Hematopoietic multipotent progenitor cell treated with erythropoietin and hydrocortisone succinate and interleukin-3 and kit ligand, for 17 days (in vitro differentiated cells): ENCODE measurements around the gene ADGRF3.
A peak's percentile ranks its signal among the peaks of the same experiment; 100 is the strongest.
"Not testable (repeated sequence)": the region's sequence is repeated elsewhere in the genome, so short reads cannot be mapped to it uniquely, and the experiment has no call there.

ENCODE experiments used
- DNase-seq: peaks from one replicate; pipeline ENCODE4 v3.0.0-alpha.2; 2015; ENCODE audit warnings: low spot score

Gene ADGRF3

DNA sequence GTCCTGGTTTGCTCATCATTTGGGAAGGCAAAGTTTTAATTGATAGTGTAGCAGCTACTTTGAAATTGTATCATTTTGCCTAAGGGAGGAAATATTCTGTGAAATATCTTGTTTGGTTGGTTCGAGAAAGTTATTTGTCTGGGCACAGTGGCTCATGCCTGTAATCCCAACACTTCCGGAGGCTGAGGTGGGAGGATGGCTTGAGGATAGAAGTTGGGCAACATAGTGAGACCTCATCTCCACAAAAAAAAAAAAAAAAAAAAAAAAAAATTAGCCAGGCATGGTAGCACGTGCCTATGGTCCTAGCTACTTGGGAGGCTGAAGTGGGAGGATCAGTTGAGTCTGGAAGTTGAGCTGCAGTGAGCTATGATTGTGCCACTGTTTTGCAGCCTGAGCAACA, 3.1 kb upstream of the ADGRF3 start:
- DNase-seq: no peak

DNA sequence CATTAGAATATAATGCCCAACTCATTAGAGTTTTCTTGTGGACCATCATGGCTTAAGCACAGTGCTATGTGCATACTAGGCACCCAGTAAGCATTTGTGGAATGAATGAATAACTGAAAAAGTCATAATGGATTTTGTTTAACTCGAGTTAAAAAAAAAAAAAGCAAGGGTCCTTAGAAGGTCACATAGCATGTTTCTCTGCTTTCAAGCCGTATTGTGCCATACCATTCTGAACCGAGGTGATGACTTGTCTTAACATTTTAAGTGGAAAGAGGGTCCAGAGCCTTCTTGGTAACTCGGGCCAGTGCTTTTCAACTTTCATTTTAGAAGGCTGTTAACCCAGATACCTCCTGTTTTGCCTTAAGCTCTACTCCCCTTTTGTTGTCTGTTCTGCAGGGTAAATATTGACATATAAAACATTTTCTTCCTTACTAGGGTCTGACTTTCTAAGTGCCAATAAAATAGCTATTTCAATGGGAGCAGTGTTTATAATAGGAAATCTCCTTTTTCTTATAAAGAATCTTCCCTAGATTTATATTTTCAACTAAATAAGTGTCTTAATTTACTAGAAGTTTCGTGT, 787 bp upstream of the ADGRF3 start:
- DNase-seq: peak; percentile 37

DNA sequence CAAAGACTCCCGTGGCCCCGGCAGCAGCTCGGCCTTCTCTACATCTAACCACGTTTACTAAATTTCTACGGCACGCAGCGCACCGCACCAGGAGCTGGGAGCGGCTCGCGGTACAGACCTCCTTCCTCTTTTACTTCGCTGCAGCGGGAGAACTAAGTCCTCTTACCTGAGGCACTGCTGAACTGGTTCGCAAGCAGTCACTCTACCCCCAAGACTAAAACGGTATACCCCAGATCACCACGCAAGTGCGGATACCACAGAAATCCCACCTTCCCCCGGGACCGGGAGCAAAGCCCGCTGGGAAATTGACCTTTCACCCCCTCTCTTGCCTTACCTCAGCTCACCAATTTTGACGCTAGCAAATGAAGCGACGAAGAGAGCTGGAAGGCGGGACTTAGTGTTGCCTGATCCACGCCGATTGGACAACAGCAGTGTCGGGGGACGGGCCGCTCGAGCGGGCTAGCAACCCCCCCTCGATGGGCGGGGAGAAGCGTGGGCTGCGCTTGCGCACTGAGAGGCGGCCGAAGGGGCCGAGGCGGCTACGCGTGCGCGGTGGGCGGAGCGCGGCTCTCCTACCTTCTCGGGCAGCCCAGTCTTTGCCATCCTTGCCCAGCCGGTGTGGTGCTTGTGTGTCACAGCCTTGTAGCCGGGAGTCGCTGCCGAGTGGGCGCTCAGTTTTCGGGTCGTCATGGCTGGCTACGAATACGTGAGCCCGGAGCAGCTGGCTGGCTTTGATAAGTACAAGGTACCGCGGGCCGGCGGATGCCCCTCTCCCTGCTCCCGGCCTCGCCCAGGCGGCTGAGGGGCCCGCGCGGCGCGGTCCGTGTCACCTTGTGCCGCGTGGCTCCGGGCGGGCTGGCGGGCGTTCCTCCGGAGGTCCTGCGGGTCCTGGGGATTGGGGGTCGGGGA, 790 bp downstream of the ADGRF3 start, which contains the start of gene SELENOI:
Gene SELENOI (plus strand): TSS at position 599 of the 909 bp plus-strand sequence. CDS start 90 bp downstream, at position 689.
- peak; percentile 100 for DNase-seq

DNA sequence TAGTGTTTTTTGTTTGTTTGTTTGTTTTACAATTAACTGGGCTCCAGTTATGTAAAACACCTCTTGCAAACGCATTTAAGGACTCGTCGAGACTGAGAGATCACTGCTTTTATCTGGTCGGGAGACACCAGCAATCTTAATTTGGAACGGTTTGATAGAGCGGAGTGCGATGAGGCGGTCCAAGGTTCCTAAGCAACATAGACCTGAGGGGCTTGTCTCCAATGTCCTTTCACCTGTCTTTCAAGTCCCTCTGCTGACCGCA, 1.4 kb downstream of the ADGRF3 start:
- DNase-seq: no peak

DNA sequence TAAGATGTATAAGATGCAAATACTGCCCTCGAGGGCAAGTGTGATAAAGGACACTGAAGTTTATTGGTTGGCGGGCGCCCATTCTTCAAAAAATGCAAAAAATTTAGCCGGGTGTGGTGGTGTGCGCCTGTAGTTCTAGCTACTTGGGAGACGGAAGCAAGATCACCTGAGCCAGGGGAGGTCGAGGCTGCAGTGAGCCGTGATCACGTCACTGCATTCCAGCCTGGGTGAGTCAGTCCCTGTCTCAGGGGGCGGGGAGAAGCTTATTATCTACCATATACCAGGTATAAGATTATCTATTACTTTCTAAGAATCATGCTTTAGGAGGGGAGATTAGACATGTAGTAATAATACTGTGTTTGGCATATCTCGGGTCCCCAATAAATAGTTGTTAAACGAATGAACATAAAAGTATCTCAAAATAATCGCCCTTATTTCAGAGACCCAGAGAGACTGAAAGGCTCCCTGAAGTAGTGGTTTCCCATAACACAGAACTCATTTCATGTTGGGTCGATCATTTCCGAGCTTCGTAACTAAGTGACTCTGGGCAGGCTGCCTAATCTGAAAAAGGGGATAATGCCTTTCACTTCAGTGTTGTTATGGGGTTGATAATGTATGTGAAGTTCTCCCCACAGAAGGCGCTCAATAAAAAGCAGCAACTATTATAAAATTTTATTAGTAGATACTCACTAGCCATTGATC, 1.9 kb downstream of the ADGRF3 start:
- DNase-seq: peak; percentile 54

DNA sequence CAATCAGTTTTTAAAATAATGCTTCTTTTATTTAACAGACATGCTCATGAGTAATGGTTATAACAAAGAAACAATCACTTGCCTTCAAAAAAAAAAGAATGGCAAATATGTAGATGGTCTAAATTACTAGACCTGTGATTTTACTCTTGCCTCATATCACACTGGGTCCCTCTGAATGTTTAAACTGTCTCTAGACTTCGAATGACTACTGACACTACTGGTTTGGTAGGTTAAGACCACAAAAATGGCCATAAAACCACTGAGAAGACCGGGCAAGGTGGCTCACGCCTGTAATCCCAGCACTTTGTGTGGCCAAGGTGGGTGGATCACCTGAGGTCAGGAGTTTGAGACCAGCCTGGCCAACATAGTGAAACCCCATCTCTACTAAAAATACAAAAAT, 5.8 kb downstream of the ADGRF3 start:
- DNase-seq: no peak

DNA sequence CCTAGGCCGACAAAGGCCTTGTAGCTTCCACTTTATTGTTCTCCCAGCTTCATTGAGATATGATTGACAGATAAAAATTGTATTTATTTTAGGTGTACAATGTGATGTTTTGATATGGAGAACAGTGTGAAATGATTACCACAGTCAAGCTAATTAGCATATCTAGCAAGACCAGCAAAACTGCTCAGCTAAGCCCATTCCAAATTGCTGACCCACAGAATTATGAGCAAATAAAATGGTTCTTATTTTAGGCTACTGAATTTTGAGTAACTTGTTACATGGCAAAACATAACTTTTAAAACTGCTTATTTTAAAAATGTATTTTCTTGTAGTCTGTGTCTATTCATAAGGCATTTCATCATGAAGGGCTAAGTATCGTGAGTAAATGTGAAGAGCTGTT, 9.3 kb downstream of the ADGRF3 start:
- no peak for DNase-seq

DNA sequence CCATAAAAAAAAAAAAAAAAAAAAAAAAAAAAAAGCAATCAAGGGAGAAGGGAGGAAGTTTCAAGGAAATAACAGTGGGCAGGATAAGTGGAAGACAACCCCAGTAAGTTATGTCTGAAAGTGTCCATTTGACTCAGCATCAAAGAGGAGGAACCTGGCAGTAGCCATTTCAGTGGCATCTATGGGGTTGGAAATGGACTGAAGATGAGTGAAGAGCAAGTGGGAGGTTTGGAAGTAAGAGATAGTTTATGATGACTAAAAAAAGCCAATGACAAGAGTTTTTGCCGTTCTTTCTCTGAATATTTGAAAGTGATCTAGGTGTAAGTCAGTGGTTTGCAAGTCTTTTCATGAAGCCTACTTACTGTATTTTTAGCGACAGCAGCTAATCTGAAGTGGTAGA, 9.9 kb downstream of the ADGRF3 start:
- no peak for DNase-seq

DNA sequence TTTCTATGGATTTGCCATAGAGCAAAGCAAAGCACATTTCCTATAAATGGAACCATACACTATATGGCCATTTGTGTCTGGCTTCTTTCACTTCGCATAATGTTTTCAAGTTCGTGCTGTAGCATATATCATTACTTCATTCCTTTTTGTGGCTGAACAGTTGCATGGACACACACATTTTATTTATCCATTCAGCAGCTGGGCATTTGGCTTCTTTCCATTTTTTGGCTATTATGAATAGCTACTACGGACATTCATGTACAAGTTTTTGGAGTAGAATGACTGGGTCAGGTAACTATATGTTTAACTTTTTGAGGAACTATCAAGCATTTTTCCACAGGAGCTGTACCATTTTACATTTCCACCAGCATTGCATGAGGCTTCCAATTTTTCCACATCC, 11.4 kb downstream of the ADGRF3 start:
- no peak for DNase-seq

DNA sequence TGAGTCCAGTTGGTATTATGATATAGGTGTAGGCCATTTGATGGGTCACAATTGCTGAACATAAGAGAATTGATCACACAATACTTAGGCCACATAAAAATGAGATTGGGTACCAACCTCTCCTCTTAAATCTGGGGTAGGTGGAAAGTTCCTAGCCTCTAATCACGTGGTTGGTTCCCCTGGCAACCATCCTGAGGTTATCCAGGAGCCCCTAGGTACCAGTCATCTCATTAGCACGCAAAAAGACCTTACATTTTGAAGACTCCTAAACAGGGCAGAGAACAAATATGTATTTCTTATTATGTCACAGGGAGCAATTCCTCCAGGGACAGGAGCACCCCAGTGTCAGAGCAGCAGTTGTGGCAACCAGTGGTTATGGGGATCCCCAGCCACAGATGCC, 13.3 kb downstream of the ADGRF3 start:
- no peak for DNase-seq

DNA sequence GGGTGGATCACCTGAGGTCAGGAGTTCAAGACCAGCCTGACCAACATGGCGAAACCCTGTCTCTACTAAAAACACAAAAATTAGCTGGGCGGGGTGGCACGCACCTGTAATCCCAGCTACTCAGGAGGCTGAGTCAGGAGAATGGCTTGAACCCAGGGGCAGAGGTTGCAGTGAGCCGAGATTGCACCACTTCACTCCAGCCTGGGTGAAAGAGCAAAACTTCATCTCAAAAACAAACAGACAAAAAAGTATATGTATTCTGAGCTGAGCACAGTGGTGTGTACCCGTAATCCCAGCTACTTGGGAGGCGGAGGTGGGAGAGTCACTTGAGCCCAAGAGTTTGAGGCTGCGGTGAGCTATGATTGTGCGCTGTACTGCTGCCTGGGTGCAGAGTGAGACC, 15.3 kb downstream of the ADGRF3 start:
- not testable (repeated sequence) for DNase-seq

DNA sequence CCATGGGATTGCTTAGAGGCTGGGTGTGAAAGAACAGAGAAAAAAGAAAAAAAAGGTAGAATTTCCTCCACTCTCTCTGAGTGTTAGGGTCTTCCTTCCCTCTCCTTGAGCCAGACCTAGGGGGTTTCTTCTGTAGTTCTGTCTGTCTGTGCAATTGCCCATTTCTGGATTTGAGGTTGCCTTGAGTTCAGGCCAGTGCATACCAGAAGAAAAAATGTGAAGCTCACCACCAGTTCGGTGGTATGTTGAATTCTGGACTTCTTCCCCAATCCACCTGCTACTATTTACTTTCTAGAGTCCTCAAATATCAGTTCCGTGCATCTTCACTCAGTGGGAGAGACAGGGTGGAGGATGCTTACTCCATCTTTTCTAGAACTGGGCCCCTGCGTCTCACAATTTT, 16.0 kb downstream of the ADGRF3 start:
- DNase-seq: no peak

DNA sequence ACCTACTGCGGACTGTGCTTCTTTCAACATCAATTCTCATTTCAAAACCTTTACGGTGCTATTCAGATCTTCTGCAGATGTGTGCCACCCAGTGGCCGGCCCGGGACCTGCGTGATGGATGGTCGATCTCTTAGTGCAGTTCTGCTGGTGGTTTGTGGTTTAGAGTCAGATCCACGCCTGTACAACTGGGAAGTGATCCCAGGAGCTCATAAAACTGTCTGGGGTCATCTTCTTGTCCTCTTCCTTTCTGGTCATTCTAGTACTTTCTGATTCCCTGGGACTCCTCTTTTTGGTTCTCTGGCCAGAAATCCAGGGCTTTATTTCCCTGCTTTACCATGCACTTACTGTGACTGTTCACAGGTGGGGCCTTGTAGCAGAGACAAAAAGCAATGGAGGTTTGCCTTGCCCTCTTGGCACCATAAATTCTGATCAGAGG, 16.5 kb downstream of the ADGRF3 start:
- peak; percentile 83 for DNase-seq

DNA sequence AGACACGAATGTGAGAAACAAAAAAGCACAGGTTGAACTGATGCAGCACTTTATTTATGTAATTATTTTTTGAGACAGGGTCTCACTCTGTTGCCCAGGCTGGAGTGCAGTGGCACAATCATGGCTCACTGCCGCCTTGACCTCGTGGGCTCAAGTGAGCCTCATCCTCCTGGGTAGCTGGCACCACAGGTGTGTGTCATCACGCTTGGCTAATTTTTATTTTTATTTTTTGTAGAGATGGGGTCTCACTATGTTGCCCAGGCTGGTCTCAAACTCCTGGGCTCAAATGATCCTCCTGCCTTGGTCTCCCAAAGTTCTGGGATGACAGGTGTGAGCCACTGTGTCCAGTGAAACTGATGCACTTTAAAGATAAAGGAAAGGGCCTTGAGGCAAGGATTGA, 17.5 kb downstream of the ADGRF3 start:
- not testable (repeated sequence) for DNase-seq

DNA sequence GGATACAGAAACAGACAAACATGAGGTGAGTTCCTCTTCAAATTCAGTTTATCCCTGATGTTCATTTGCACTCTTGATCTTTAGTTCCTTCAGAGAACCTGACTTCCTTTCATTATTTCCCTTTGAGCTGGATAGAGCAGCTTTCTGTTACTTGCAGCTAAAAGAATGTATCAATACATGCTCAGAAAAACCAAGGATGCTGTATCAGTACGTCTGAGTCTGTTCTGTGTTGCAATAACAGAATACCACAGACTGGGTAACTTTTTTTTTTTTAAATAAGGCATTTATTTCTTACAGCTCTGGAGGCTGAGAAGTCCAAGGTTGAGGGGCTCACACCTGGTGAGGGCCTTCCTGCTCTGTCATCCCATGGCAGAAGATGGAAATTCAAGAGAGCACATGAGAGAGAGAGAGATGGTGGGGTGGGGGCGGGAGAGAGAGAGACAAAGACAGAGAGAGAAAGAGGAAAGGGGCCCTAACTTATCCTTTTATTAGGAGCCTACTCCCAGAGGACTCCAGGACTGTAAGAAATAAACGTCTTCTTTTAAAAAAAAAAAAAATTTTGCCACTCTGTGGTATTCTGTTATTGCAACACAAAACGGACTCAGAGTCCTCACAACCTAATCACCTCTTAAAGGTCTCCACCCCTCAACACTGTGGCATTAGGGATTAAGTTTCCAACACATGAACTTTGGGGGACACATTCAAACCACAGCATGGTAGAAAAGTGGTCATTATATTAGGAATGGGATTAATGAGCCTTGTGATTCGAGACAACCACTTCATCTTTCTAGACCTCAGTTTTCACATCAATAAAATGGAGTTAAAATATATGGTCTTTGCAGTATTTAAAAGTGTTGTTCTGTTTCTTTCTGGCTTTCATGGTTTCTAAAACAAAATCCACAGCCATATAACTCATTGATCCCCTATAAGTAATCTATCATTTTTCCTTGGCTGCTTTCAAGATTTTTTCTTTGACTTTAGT, 19.0 kb downstream of the ADGRF3 start:
- no peak for DNase-seq

DNA sequence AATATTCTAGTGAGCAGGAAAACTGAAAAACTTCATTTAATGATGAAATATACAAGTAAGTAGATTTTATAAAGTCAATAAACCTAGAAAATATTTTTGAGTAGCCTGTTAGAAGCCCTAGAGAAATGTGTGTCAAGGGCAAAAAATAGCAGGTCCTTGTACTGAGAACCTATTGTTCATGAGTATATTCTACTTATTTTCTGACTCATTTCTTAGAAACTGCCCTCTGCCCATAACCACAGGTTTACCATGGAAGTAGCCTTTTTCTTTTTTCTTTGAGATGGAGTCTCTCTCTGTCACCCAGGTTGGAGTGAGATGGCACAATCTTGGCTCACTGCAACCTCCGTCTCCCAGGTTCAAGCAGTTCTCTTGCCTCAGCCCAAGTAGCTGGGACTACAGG, 20.1 kb downstream of the ADGRF3 start:
- no peak for DNase-seq

DNA sequence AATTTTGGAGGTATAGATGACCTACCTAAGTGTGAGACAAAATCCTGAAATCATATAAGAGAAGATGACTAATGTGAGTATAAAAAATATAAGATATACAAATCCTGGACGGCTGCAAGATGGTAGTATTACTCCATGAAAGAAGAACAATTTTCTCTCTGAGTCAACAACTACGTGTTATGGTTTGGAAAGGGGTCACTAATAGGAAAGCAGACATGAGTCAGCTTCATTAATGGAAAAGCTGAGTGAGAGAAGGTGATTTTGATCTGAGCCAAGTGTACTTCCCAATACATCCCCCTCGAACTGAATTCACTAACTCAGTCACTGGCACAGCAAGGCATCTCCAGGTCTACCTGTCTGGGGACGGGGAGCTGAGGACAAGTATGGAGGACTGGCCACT, 20.7 kb downstream of the ADGRF3 start:
- DNase-seq: no peak

DNA sequence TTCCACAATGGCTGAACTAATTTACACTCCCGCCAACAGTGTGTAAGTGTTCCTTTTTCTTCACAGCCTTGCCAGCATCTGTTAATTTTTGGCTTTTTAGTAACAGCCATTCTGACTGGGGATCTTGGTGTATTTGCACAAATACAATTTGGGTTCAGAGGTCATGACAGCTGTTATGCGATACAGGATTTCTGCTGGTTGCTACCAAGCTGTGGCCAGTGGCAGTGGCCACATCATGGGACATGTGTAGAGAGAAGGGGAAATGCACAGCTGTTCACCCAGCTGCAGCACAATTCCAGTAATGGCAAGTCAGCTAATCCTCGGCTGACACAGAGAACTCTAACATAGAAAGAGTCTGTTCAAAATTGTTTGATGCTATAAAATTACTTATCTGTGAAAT, 21.7 kb downstream of the ADGRF3 start:
- no peak for DNase-seq

DNA sequence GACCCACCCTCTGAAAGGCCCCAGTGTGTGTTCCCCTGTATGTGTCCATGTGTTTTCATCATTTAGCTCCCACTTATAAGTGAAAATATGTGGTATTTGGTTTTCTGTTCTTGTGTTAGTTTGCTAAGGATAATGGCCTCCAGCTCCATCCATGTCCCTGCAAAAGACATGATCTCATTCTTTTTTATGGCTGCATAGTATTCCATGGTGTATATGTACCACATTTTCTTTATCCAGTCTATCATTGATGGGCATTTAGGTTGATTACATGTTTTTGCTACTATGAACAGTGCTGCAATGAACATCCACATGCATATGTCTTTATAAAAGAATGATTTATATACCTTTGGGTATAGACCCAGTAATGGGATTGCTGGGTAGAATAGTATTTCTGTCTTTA, 22.1 kb downstream of the ADGRF3 start:
- DNase-seq: not testable (repeated sequence)

DNA sequence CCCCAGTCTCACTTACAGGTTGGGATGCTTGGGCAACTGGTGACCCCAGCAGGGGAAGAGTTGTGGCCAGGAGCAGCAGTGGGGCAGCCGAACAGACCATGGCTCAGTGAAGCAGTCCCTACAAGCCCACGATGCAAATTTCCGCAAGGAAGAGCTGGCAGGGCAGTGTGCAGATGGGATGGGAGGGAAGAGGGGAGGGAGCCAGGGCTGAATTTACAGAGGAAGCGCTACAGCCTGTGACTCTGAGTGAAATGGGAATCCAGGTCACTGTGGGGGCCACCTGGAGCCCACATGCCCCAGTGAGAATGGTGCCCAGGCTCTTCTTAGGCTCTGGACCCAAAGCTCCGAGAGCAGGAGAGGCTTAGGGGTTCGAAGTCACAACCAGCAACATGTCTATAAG, 27.6 kb downstream of the ADGRF3 start:
- DNase-seq: no peak

DNA sequence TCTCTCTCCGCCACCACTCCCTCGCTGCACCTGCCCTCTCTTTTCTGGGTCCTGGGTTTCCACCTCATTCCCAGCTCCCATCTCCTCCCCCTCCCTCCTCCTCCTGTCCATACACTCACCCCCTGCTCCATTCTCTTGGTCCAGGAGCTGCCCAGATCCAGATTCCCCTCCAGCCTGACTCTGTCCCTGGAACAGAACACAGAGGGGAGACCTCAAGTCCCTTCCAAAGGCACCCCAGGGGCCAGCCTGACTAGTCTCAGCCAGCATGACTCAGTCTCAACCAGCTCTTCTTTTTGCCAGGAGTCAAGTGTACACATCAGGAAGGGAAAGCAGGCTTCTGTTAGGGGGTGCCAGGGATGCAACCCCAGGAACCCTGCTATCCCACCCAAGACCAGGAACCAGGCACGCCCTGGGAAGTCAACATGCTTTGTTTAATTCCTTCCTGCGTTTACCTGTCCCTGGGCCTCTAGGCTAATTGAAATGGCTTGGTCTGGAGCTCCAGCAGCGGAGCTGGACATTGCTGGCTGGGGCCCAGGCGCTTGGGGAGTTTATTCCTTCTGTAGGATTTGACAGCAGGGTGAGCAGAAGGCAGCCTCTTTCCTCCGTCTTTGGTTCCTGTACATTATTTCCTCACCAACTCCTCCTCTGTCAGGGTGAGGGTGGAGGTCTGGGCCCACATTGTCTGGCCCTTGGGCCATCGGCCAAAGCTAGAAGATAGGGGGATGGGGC, 29.0 kb downstream of the ADGRF3 start:
- DNase-seq: no peak
